GM12864 (cell line): ENCODE measurements around the gene RFT1.

ENCODE experiments used
- DNase-seq: peaks from one replicate; pipeline ENCODE4 v3.0.0-alpha.2; 2011; ENCODE audit warnings: low read depth
- H3K4me3 ChIP-seq: 2 replicates; pipeline ENCODE4 v1.5.1; 2011; ENCODE audit warnings: mild to moderate bottlenecking, low read depth, low read length, control low read depth
- TF ChIP-seq, protein P1 (sequence below): IDR thresholded peaks from 2 replicates; pipeline ENCODE4 v1.5.1; 2011; ENCODE audit warnings: low read depth, mild to moderate bottlenecking, moderate library complexity, low read length, control low read depth, inconsistent platforms; ENCODE audit errors: missing control alignments

Gene RFT1

DNA sequence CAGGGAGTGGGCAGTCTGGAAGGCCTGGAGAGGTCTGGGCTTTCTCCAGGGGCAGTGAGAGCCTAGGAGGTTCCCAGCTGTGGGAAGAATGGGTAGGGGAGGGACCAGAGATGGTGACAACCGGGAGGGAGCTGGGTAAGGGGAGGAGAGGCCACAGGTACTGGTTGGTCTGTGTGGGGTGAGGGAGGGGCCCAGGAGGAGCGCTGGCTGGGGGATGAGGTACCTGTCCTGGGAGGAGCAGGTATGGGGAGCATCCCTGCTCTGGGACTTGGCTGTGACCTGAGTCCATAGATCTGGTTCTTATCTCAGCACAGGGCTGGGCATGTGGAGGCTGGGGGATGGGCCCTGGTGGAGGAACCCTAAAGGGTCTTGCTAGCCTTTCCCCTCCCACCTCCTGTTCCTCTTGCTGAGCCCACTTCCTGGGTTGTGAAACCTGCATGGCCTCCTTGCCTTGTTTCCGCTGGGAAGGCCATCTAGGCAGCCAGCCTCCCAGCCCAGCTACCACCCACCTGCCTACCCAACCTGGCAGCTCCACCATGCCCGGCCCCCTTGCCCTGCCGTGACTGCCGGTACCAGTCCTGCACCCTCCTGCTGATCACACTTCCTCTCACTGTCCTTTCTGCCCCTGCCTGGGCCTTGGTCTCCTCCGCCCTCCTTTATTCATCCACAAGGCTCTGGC, 41.7 kb upstream of the RFT1 start:
- H3K4me3 ChIP-seq: peak overlapping the region; percentile 35
- TF ChIP-seq, protein P1, sequence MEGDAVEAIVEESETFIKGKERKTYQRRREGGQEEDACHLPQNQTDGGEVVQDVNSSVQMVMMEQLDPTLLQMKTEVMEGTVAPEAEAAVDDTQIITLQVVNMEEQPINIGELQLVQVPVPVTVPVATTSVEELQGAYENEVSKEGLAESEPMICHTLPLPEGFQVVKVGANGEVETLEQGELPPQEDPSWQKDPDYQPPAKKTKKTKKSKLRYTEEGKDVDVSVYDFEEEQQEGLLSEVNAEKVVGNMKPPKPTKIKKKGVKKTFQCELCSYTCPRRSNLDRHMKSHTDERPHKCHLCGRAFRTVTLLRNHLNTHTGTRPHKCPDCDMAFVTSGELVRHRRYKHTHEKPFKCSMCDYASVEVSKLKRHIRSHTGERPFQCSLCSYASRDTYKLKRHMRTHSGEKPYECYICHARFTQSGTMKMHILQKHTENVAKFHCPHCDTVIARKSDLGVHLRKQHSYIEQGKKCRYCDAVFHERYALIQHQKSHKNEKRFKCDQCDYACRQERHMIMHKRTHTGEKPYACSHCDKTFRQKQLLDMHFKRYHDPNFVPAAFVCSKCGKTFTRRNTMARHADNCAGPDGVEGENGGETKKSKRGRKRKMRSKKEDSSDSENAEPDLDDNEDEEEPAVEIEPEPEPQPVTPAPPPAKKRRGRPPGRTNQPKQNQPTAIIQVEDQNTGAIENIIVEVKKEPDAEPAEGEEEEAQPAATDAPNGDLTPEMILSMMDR: no peak
- no peak for DNase-seq

DNA sequence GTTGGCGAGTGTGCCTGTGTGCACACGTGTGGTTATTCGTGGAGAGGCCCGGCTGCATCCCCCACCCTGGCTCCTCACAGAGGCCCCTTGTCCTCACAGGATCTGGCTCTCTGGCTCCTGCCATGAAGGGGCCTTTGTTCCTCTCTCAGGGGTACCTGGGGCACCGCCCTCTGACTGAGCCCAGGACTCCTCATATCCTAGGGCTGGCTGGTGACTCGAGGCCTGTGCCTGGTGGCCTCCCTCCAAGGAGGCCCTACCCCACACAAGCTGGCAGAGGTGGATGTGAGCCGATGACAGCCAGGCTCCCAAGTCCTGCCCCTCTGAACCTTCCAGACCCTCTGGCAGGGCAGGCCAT, 40.8 kb upstream of the RFT1 start:
- DNase-seq: no peak
- peak overlapping the region; percentile 35 for H3K4me3 ChIP-seq

GRCh38 chr3:53170325-53171063, 40.3 kb upstream of the RFT1 start:
- TF ChIP-seq, protein P1: no peak
- no peak for DNase-seq
- H3K4me3 ChIP-seq: peak overlapping the region; percentile 35

More for the DNA sequence above, 40.8 kb upstream of the RFT1 start:
- TF ChIP-seq, protein P1: no peak

DNA sequence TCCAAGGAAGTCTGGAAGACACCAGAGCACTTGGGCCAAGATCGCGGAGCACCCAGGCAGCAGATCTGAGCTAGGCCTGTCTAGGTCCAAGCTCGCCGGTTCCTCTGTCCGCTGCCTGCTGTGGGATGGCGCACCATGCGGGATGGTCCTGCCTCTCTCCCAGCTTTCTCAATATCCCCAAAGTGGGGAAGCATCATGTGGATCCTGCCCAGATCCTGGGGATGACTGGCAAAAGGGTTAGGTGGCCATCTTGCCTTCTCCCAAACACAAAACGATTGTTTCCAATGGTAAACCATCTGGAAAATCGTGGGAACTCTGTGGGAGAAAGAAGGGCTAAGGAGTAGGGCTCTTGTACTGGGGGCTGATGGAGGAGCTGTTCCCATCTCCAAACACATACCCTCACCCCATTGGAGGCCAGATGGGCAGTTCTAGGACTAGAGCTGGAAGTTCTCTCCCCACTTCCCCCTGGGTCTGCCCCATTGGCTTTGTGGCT, 39.6 kb upstream of the RFT1 start:
- TF ChIP-seq, protein P1: no peak
- H3K4me3 ChIP-seq: peak overlapping the region; percentile 35; the same call in 1 of the 2 replicates

GRCh38 chr3:53169045-53169831, 39.0 kb upstream of the RFT1 start:
- peak overlapping the region; percentile 42 for H3K4me3 ChIP-seq
- no peak for DNase-seq
- TF ChIP-seq, protein P1: peak; percentile 21

More for the DNA sequence above, 39.6 kb upstream of the RFT1 start:
- no peak for DNase-seq

DNA sequence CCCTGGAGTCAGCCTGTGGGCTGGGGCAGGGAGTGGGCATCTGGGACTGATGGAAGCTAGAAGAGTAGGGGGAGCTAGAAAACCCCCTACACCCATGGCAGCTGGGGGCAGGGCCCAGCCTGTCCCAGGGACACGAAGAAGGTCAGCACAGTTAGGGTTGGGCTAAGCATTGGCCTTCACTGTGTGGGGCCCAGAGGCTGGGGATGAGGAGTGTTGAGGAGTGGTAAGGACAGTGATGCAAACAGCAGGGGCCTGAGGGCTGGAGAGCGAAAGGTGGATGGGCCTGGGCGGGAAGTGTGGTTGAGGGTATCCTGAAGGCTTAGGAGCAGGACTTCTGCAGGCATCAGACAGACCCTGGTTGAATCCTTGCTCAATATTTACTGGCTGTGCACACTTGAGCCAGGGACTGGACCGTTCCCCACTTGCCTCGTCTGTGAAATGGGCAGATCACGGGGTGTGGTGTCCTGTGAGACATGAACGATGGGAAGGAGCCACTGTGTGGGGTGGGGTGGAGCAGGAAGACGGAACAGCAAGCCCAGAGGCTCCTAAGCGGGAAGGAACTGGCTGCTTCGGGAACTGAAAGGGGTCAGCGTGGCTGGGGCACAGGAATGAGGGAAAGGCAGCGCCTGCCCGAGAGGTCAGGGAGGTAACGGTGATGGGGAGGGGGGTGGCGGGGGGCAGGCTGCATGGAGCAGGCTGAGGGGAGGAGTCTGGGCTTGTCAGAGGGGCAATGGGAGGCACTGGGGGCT, 38.1 kb upstream of the RFT1 start:
- H3K4me3 ChIP-seq: peak overlapping the region; percentile 42
- DNase-seq: no peak

More for the DNA sequence above, 38.1 kb upstream of the RFT1 start:
- TF ChIP-seq, protein P1: no peak
